IMR-90 (cell line): ENCODE results near the gene ANKRD34C. TPM values are rescaled to one million over a fixed set of nuclear protein-coding genes. Genes with fewer than 3 reads are reported as not detected.

Experiments
- ATAC-seq: fragments of 200-7000 bp; cut with Tn5 transposase; 2 replicates; pipeline ENCODE4 v1.9.1; 2020; ENCODE audit warnings: low read depth, mild to moderate bottlenecking, moderate library complexity
- BruUV-seq: library from RNA; stranded (reverse); fragments of 400-500 nt; replicated peaks from 2 replicates; lab custom pipeline; 2021; lab: Mats Ljungman, UMichigan
- CTCF ChIA-PET: fragments of 300-600 bp; formaldehyde crosslinking; extraction: SDS; loops from one replicate; lab custom pipeline; 2021; ENCODE audit warnings: antibody characterized with exemption; lab: Yijun Ruan, JAX
- POLR2A ChIA-PET: fragments of 300-600 bp; sonication (Branson Sonifier 250); formaldehyde crosslinking; loops from one replicate; lab custom pipeline; 2022; ENCODE audit warnings: antibody characterized with exemption; ENCODE audit not compliant: unreplicated experiment; lab: Charles Lee
- DNase-seq: peaks from one replicate; pipeline ENCODE4 v3.0.0; 2013
- H2AFZ ChIP-seq: replicated peaks from 2 replicates; pipeline ENCODE3; 2013; ENCODE audit warnings: low read length, mild to moderate bottlenecking; ENCODE audit not compliant: poor library complexity
- H2AK5ac ChIP-seq: 2 replicates; pipeline ENCODE4 v1.6.1; 2013; ENCODE audit warnings: low read depth, low read length, inconsistent platforms
- H2AK9ac ChIP-seq: replicated peaks from 2 replicates; pipeline ENCODE3; 2013; ENCODE audit warnings: mild to moderate bottlenecking, low read depth, low read length, moderate library complexity; ENCODE audit not compliant: poor library complexity
- H2BK120ac ChIP-seq: 2 replicates; pipeline ENCODE4 v1.6.1; 2013; ENCODE audit warnings: low read depth, low read length, inconsistent platforms
- H2BK15ac ChIP-seq: 3 replicates; pipeline ENCODE4 v1.6.1; 2013; ENCODE audit warnings: low read depth, low read length, inconsistent platforms
- H2BK20ac ChIP-seq: 2 replicates; pipeline ENCODE4 v1.6.1; 2013; ENCODE audit warnings: low read depth, mild to moderate bottlenecking, inconsistent platforms, low read length, moderate library complexity
- H2BK5ac ChIP-seq: 2 replicates; pipeline ENCODE4 v1.6.1; 2013; ENCODE audit warnings: mild to moderate bottlenecking, low read depth, low read length, inconsistent platforms; ENCODE audit not compliant: poor library complexity, severe bottlenecking
- H3K14ac ChIP-seq: replicated peaks from 2 replicates; pipeline ENCODE4 v1.6.1; 2013; ENCODE audit warnings: low read depth, low read length, inconsistent platforms
- H3K18ac ChIP-seq: 2 replicates; pipeline ENCODE4 v1.6.1; 2013; ENCODE audit warnings: low read depth, low read length, control low read depth
- H3K23ac ChIP-seq: 2 replicates; pipeline ENCODE4 v1.6.1; 2013; ENCODE audit warnings: low read depth, low read length, inconsistent platforms
- H3K27ac ChIP-seq: 2 replicates; pipeline ENCODE4 v1.5.1; 2013; ENCODE audit warnings: mild to moderate bottlenecking, control low read depth, low read length; ENCODE audit not compliant: insufficient read depth
- H3K27me3 ChIP-seq: 2 replicates; pipeline ENCODE4 v1.6.1; 2013; ENCODE audit warnings: low read length; ENCODE audit not compliant: control insufficient read depth, insufficient read depth
- H3K36me3 ChIP-seq: 2 replicates; pipeline ENCODE4 v1.6.1; 2013; ENCODE audit warnings: low read length, mixed read lengths; ENCODE audit not compliant: control insufficient read depth, insufficient read depth
- H3K4ac ChIP-seq: 2 replicates; pipeline ENCODE4 v1.6.1; 2013; ENCODE audit warnings: low read depth, low read length, inconsistent platforms
- H3K4me1 ChIP-seq: 2 replicates; pipeline ENCODE4 v1.6.1; 2013; ENCODE audit warnings: low read length, mixed read lengths; ENCODE audit not compliant: control insufficient read depth, insufficient read depth
- H3K4me2 ChIP-seq: 2 replicates; pipeline ENCODE4 v1.6.1; 2013; ENCODE audit warnings: low read depth, mild to moderate bottlenecking, control low read depth, low read length, moderate library complexity
- H3K4me3 ChIP-seq: 2 replicates; pipeline ENCODE4 v1.5.1; 2013; ENCODE audit warnings: low read depth, mild to moderate bottlenecking, control low read depth, low read length, moderate library complexity; ENCODE audit not compliant: insufficient read depth
- H3K56ac ChIP-seq: 2 replicates; pipeline ENCODE4 v1.6.1; 2013; ENCODE audit warnings: low read length, inconsistent platforms; ENCODE audit not compliant: insufficient read depth; ENCODE audit errors: extremely low read depth
- H3K79me1 ChIP-seq, 2 experiments: 2 replicates each; pipeline ENCODE4 v1.6.1; 2013; ENCODE audit warnings: low read length in 2 of 2, inconsistent platforms in 1 of 2, low read depth in 1 of 2
- H3K9ac ChIP-seq: 2 replicates; pipeline ENCODE4 v1.6.1; 2013; ENCODE audit warnings: low read depth, low read length, control low read depth
- H3K9me1 ChIP-seq: 2 replicates; pipeline ENCODE4 v1.6.1; 2013; ENCODE audit warnings: low read length, inconsistent platforms; ENCODE audit not compliant: insufficient read depth
- H3K9me3 ChIP-seq: 2 replicates; pipeline ENCODE4 v1.6.1; 2013; ENCODE audit warnings: low read length; ENCODE audit not compliant: control insufficient read depth, insufficient read depth
- H4K20me1 ChIP-seq: 2 replicates; pipeline ENCODE4 v1.6.1; 2013; ENCODE audit warnings: low read length, inconsistent platforms; ENCODE audit not compliant: insufficient read depth
- H4K5ac ChIP-seq: 2 replicates; pipeline ENCODE4 v1.6.1; 2013; ENCODE audit warnings: mild to moderate bottlenecking, low read depth, low read length, control low read depth
- H4K8ac ChIP-seq, 2 experiments: 2 replicates each; pipeline ENCODE4 v1.6.1; 2013; ENCODE audit warnings: low read depth in 2 of 2, low read length in 2 of 2, control low read depth in 1 of 2, inconsistent platforms in 1 of 2
- H4K91ac ChIP-seq: 2 replicates; pipeline ENCODE4 v1.6.1; 2013; ENCODE audit warnings: low read depth, low read length, inconsistent platforms; ENCODE audit not compliant: insufficient read depth
- BHLHE40 ChIP-seq: fragments of 150-350 bp; IDR thresholded peaks from 2 replicates; pipeline ENCODE4 v1.6.1; 2016; ENCODE audit warnings: mild to moderate bottlenecking, low read depth, low read length
- CEBPB ChIP-seq: IDR thresholded peaks from 2 replicates; pipeline ENCODE4 v1.6.1; 2012; ENCODE audit warnings: low read depth, low read length, improper control_type of control experiment
- MAZ ChIP-seq: IDR thresholded peaks from 2 replicates; pipeline ENCODE4 v1.6.1; 2012; ENCODE audit warnings: low read depth, mild to moderate bottlenecking, low read length, improper control_type of control experiment, moderate library complexity, borderline replicate concordance
- MXI1 ChIP-seq: IDR thresholded peaks from 2 replicates; pipeline ENCODE4 v1.6.1; 2012; ENCODE audit warnings: low read depth, mild to moderate bottlenecking, low read length, moderate library complexity, borderline replicate concordance
- POLR2A ChIP-seq: IDR thresholded peaks from 2 replicates; pipeline ENCODE4 v1.6.1; 2012; ENCODE audit warnings: mild to moderate bottlenecking, low read depth, low read length
- RAD21 ChIP-seq: IDR thresholded peaks from 2 replicates; pipeline ENCODE4 v1.6.1; 2012; ENCODE audit warnings: low read length, improper control_type of control experiment
- SMC3 ChIP-seq: fragments of 150-350 bp; IDR thresholded peaks from 2 replicates; pipeline ENCODE4 v1.6.1; 2016; ENCODE audit warnings: low read depth, mild to moderate bottlenecking, antibody characterized with exemption, low read length, moderate library complexity
- WGBS, 2 experiments: methylation state at CpG; one replicate each; pipeline versions ENCODE4 v1.1.5 to v1.1.7; 2013; ENCODE audit warnings: missing lambda C conversion rate in 2 of 2; ENCODE audit not compliant: insufficient read length in 1 of 2; ENCODE audit errors: extremely low coverage in 2 of 2; 5-methylcytosine and 5-hydroxymethylcytosine counted together
- dilution Hi-C: fragments of 300-500 bp; cut with HindIII; formaldehyde crosslinking; loops from one replicate; pipeline ENCODE4 v1.14.3; 2018; ENCODE audit warnings: low sequenced_read_pairs; ENCODE audit not compliant: unreplicated experiment
- in situ Hi-C: fragments of 300-500 bp; cut with MboI; formaldehyde crosslinking; loops from 3 replicates; pipeline ENCODE4 v1.14.3; 2019; ENCODE audit warnings: low sequenced_read_pairs, inconsistent platforms, mixed read lengths
- intact Hi-C: fragments of 100-400 bp; cut with micrococcal nuclease; formaldehyde crosslinking; loops from 2 replicates; pipeline ENCODE4 v1.10.0; 2022
- polyA plus RNA-seq, 3 experiments: library from polyadenylated mRNA; depleted of rRNA; stranded (reverse); fragments of >200 nt; gene quantifications; 2 replicates each; pipeline ENCODE4 v1.2.3, GENCODE V29; 2012; ENCODE audit warnings: low replicate concordance in 1 of 3
- total RNA-seq: library from RNA; depleted of rRNA; stranded (reverse); fragments of >200 nt; gene quantifications from 2 replicates; pipeline ENCODE4 v1.2.3, GENCODE V29; 2012
- TF ChIP-seq, protein P1 (sequence below): conservative IDR thresholded peaks from 2 replicates; pipeline ENCODE4 v1.5.1; 2012; ENCODE audit warnings: mild to moderate bottlenecking, low read depth, low read length, improper control_type of control experiment

Gene ANKRD34C
- total and polyA plus RNA-seq, 2 of the 4 experiments (the other 2 are of a cell fraction), result not detected

GRCh38 chr15:79310985-79311900 lies 28.7 kb downstream of the ANKRD34C start, which contains the start of gene TMED3:
TSS of gene TMED3 (plus strand) at chr15:79311112. CDS start at chr15:79311250, 138 bp downstream.
- peak within 1 kb of the TSS; percentile 62 for H3K23ac ChIP-seq
- DNase-seq, result peak; percentile 88
- H2BK20ac ChIP-seq, result no peak within 1 kb of the TSS; the same call in 1 of the 2 replicates
- peak within 1 kb of the TSS; percentile 98 for H2AFZ ChIP-seq
- peaks cover 6% of the 10 kb centered on the region for H4K20me1 ChIP-seq
- peak within 1 kb of the TSS; percentile 40 for H3K18ac ChIP-seq
- peak within 1 kb of the TSS; percentile 78 for H2BK5ac ChIP-seq
- peak within 1 kb of the TSS; percentile 89 for H3K14ac ChIP-seq
- peaks cover 10% of the 10 kb centered on the region for H3K9me1 ChIP-seq
- H3K4me1 ChIP-seq, result peaks cover 6% of the 10 kb centered on the region; the same call in 1 of the 2 replicates
- no peaks in the 10 kb centered on the region for H3K9me3 ChIP-seq
- peak within 1 kb of the TSS; percentile 54 for H2AK5ac ChIP-seq
- BruUV-seq, result no TSS peak
- CTCF ChIA-PET, result interaction anchor here (0.6 to 1.0 kb wide), 2 partner anchors 14 to 28 kb away, joined by 3 to 4 read pairs; no protein-coding TSS in a partner anchor
- H3K27ac ChIP-seq, result peak within 1 kb of the TSS; percentile 81
- H2AK9ac ChIP-seq, result peak within 1 kb of the TSS; percentile 87
- H4K5ac ChIP-seq, result peak within 1 kb of the TSS; percentile 82
- TF ChIP-seq BHLHE40 (0 out of 2 replicates have a peak, but pooled peaks have one; percentile 1), RAD21 (0 out of 2 replicates have a peak, but pooled peaks have one; percentile 14), CEBPB (no peak), MAZ (peak; percentile 54; the same call in 1 of the 2 replicates), SMC3 (no peak), MXI1 (peak; percentile 63; the same call in 1 of the 2 replicates), POLR2A (peak; percentile 70)
- TF ChIP-seq, protein P1, sequence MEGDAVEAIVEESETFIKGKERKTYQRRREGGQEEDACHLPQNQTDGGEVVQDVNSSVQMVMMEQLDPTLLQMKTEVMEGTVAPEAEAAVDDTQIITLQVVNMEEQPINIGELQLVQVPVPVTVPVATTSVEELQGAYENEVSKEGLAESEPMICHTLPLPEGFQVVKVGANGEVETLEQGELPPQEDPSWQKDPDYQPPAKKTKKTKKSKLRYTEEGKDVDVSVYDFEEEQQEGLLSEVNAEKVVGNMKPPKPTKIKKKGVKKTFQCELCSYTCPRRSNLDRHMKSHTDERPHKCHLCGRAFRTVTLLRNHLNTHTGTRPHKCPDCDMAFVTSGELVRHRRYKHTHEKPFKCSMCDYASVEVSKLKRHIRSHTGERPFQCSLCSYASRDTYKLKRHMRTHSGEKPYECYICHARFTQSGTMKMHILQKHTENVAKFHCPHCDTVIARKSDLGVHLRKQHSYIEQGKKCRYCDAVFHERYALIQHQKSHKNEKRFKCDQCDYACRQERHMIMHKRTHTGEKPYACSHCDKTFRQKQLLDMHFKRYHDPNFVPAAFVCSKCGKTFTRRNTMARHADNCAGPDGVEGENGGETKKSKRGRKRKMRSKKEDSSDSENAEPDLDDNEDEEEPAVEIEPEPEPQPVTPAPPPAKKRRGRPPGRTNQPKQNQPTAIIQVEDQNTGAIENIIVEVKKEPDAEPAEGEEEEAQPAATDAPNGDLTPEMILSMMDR, result peak; percentile 42
- no peak within 1 kb of the TSS for H2BK15ac ChIP-seq
- dilution Hi-C loops, result no loop called here
- H2BK120ac ChIP-seq, result peak within 1 kb of the TSS; percentile 75; the same call in 1 of the 2 replicates
- intact Hi-C loops, result no loop called here
- no CpG with 5 or more reads among the region's 76 CpGs for WGBS, 2 experiments
- H3K36me3 ChIP-seq, result peaks cover 25% of the 10 kb centered on the region
- POLR2A ChIA-PET, result interaction anchor here (0.6 kb wide), 1 partner anchor 8 kb away, joined by 3 read pairs; no protein-coding TSS in a partner anchor
- H3K4me2 ChIP-seq, result peak within 1 kb of the TSS; percentile 96
- H3K4me3 ChIP-seq, result peak within 1 kb of the TSS; percentile 95
- ATAC-seq, result peak; percentile 95
- H3K56ac ChIP-seq, result peak within 1 kb of the TSS; percentile 79
- peak within 1 kb of the TSS; percentile 84 for H3K4ac ChIP-seq
- in situ Hi-C loops, result no loop called here
- peak within 1 kb of the TSS; percentile 67 for H4K91ac ChIP-seq
- H3K79me1 ChIP-seq, result peaks cover 23 to 51% of the 10 kb centered on the region in 2 experiments
- H3K27me3 ChIP-seq, result peaks cover 3% of the 10 kb centered on the region; the same call in 1 of the 2 replicates
- H4K8ac ChIP-seq, result peak within 1 kb of the TSS; percentile 46 to 85
- peak within 1 kb of the TSS; percentile 97 for H3K9ac ChIP-seq
